K562 (cell line): ENCODE results near the gene SPDYE11. TPM values are rescaled to one million over a fixed set of nuclear protein-coding genes. Genes with fewer than 3 reads are reported as not detected.
"Not testable (repeated sequence)": the region's sequence is repeated elsewhere in the genome, so short reads cannot be mapped to it uniquely, and the experiment has no call there.

Source experiments
- CREM ChIP-seq: IDR thresholded peaks from 2 replicates; pipeline ENCODE4 v1.6.1; 2014; ENCODE audit warnings: antibody characterized with exemption, low read depth
- FOXM1 ChIP-seq, 2 experiments: fragments of 450-650 bp in 1 of 2; sonication (generic) in 1 of 2; formaldehyde crosslinking in 1 of 2; IDR thresholded peaks; 2 replicates each; pipeline versions ENCODE4 v1.6.1 to v1.9.0; 2017 to 2022; ENCODE audit warnings: low read depth in 2 of 2, mild to moderate bottlenecking in 2 of 2, missing genetic modification reagents in 1 of 2, moderate library complexity in 1 of 2
- MAZ ChIP-seq, 2 experiments: fragments of 450-650 bp in 1 of 2; sonication (generic) in 1 of 2; formaldehyde crosslinking; IDR thresholded peaks in 1 of 2; conservative IDR thresholded peaks in 1 of 2; 2 replicates each; pipeline versions ENCODE4 v1.4.0 to v1.5.0; 2020; ENCODE audit warnings: mild to moderate bottlenecking in 1 of 2, missing genetic modification reagents in 1 of 2
- MYBL2 ChIP-seq, 2 experiments: fragments of 450-650 bp in 1 of 2; sonication (generic) in 1 of 2; formaldehyde crosslinking in 1 of 2; IDR thresholded peaks; 2 replicates each; pipeline versions ENCODE4 v1.6.1 to v1.8.1; 2017 to 2022; ENCODE audit warnings: borderline replicate concordance in 1 of 2, inconsistent platforms in 1 of 2, low read depth in 1 of 2, mild to moderate bottlenecking in 1 of 2, missing genetic modification reagents in 1 of 2, moderate library complexity in 1 of 2
- NR2C2 ChIP-seq, 2 experiments: fragments of 200-800 bp in 1 of 2; sonication (Bioruptor generic) in 1 of 2; sonication (generic) in 1 of 2; formaldehyde crosslinking in 1 of 2; IDR thresholded peaks; 2 replicates each; pipeline versions ENCODE4 v1.6.1 to v1.8.0; 2016 to 2022; ENCODE audit warnings: mild to moderate bottlenecking in 1 of 2, missing compliant biosample characterization in 1 of 2, missing genetic modification characterization in 1 of 2, missing genetic modification reagents in 1 of 2
- PHF8 ChIP-seq: fragments of 200-600 bp; sonication (generic); IDR thresholded peaks from 2 replicates; pipeline ENCODE4 v1.6.1; 2012; ENCODE audit warnings: mixed run types, mild to moderate bottlenecking, inconsistent platforms, low read length, moderate library complexity, borderline replicate concordance
- PML ChIP-seq: IDR thresholded peaks from 2 replicates; pipeline ENCODE4 v1.6.1; 2012; ENCODE audit warnings: low read length, inconsistent platforms
- SRF ChIP-seq, 2 experiments: fragments of 250-450, 450-650 bp in 1 of 2; sonication (Bioruptor Pico) in 1 of 2; sonication (generic) in 1 of 2; formaldehyde crosslinking; IDR thresholded peaks; 2 replicates each; pipeline versions ENCODE4 v1.5.0 to v1.5.1; 2020 to 2022; ENCODE audit warnings: mild to moderate bottlenecking in 1 of 2, missing genetic modification reagents in 1 of 2
- TARDBP ChIP-seq: fragments of 450-650 bp; IDR thresholded peaks from 2 replicates; pipeline ENCODE4 v1.6.1; 2016
- polyA plus RNA-seq, 8 experiments: library from polyadenylated mRNA; depleted of rRNA in 4 of 8; stranded (reverse) in 5 of 8; unstranded in 3 of 8; fragments of >200 nt; fragmentation: Nextera tagmentation in 2 of 8; fragmentation: Illumina TruSeq in 1 of 8; extraction: Ambion mirVana in 2 of 8; extraction: Trizol in 1 of 8; gene quantifications; 2 replicates each; pipeline versions ENCODE4 v1.2.1 to v1.2.3, GENCODE V29; 2011 to 2014; ENCODE audit warnings: inconsistent platforms in 1 of 8, missing spikeins in 1 of 8
- total RNA-seq, 7 experiments: library from RNA; depleted of rRNA in 6 of 7; stranded (reverse); fragments of >200 nt in 6 of 7; fragmentation: Illumina TruSeq in 2 of 7; extraction: Trizol in 2 of 7; gene quantifications; 2 replicates each; pipeline versions ENCODE4 v1.2.1 to v1.2.3, GENCODE V29; 2011 to 2021; ENCODE audit warnings: low replicate concordance in 1 of 7
- TF ChIP-seq, protein P1 (sequence below): fragments of 450-650 bp; IDR thresholded peaks from 2 replicates; pipeline ENCODE4 v1.6.1; 2016
- TF ChIP-seq, protein P2 (sequence below): sonication (generic); formaldehyde crosslinking; IDR thresholded peaks from 2 replicates; pipeline ENCODE4 v1.8.0; 2022; ENCODE audit warnings: missing genetic modification reagents, mild to moderate bottlenecking, moderate library complexity, borderline replicate concordance
- TF ChIP-seq, protein P3 (sequence below): fragments of 450-650 bp; formaldehyde crosslinking; IDR thresholded peaks from 2 replicates; pipeline ENCODE4 v1.4.0; 2022; ENCODE audit warnings: missing genetic modification characterization
- TF ChIP-seq, protein P4 (sequence below): fragments of 450-650 bp; IDR thresholded peaks from 2 replicates; pipeline ENCODE4 v1.6.1; 2014; ENCODE audit warnings: low read depth, mild to moderate bottlenecking, moderate library complexity, borderline replicate concordance

The SPDYE11 gene
- total and polyA plus RNA-seq, 9 of the 15 experiments (the other 6 are each of a cell fraction or from before 2014, with no cell fraction given): 0.06 to 0.27 TPM; not detected in 7

DNA sequence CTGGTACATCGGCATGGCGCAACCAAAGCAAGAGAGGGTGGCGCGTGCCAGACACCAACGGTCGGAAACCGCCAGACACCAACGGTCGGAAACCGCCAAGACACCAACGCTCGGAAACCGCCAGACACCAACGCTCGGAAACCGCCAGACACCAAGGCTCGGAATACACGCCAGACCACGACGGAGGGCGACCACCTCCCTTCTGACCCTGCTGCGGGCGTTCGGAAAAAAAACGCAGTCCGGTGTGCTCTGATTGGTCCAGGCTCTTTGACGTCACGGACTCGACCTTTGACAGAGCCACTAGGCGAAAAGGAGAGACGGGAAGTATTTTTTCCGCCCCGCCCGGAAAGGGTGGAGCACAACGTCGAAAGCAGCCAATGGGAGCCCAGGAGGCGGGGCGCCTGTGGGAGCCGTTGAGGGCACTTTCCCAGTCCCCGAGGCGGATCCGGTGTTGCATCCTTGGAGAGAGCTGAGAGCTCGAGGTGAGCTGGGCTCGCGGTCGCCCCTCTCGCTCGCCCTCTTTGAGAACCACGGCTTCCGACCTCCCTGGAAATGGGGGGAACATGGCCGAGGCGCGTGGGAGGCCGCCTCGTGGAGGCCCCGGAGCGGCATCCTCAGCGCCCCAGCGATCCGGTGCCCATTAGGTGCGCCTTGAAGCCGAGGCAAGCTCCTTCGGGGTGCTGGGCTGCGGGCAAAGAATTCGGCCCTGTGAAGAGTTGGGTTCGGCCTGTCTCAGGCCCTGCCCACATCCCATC lies 51.8 kb downstream of the SPDYE11 start (continued):
- TF ChIP-seq, protein P1, sequence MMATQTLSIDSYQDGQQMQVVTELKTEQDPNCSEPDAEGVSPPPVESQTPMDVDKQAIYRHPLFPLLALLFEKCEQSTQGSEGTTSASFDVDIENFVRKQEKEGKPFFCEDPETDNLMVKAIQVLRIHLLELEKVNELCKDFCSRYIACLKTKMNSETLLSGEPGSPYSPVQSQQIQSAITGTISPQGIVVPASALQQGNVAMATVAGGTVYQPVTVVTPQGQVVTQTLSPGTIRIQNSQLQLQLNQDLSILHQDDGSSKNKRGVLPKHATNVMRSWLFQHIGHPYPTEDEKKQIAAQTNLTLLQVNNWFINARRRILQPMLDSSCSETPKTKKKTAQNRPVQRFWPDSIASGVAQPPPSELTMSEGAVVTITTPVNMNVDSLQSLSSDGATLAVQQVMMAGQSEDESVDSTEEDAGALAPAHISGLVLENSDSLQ: peak; percentile 78
- TF ChIP-seq FOXM1 (IDR thresholded peaks at IDR 0.05; ENCODE audit: low read depth) (peak; percentile 84), PML (peak; percentile 61; the same call in 1 of the 2 replicates), CREM (peak; percentile 32; the same call in 1 of the 2 replicates), PHF8 (peak; percentile 44; the same call in 1 of the 2 replicates), NR2C2 (CRISPR knock-in tag; IDR thresholded peaks at IDR 0.05) (peak; percentile 72; the same call in 1 of the 2 replicates), NR2C2 (tag; IDR thresholded peaks at IDR 0.05) (peak; percentile 77), SRF (CRISPR knock-in tag; IDR thresholded peaks at IDR 0.05) (0 out of 4 replicates have a peak, but pooled peaks of 1 of the 2 experiments have one; percentile 19), MAZ (CRISPR knock-in tag; conservative IDR thresholded peaks at IDR 0.05 in 1 of 2, IDR thresholded peaks at IDR 0.05 in 1 of 2) (peak; percentile 44 to 56; a peak in 2 of 4 replicates), TARDBP (peak; percentile 22; the same call in 1 of the 2 replicates), MYBL2 (IDR thresholded peaks at IDR 0.05; ENCODE audit: low read depth) (peak; percentile 93)
- not testable (repeated sequence) for TF ChIP-seq FOXM1 (CRISPR knock-in tag; IDR thresholded peaks at IDR 0.05; ENCODE audit: low read depth); MYBL2 (CRISPR knock-in tag; IDR thresholded peaks at IDR 0.05; ENCODE audit: borderline replicate concordance)
- TF ChIP-seq, protein P2, sequence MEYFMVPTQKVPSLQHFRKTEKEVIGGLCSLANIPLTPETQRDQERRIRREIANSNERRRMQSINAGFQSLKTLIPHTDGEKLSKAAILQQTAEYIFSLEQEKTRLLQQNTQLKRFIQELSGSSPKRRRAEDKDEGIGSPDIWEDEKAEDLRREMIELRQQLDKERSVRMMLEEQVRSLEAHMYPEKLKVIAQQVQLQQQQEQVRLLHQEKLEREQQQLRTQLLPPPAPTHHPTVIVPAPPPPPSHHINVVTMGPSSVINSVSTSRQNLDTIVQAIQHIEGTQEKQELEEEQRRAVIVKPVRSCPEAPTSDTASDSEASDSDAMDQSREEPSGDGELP: peak; percentile 42; the same call in 1 of the 2 replicates
- TF ChIP-seq, protein P3, sequence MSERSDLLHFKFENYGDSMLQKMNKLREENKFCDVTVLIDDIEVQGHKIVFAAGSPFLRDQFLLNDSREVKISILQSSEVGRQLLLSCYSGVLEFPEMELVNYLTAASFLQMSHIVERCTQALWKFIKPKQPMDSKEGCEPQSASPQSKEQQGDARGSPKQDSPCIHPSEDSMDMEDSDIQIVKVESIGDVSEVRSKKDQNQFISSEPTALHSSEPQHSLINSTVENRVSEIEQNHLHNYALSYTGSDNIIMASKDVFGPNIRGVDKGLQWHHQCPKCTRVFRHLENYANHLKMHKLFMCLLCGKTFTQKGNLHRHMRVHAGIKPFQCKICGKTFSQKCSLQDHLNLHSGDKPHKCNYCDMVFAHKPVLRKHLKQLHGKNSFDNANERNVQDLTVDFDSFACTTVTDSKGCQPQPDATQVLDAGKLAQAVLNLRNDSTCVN: peak; percentile 50; the same call in 1 of the 2 replicates
- TF ChIP-seq, protein P4, sequence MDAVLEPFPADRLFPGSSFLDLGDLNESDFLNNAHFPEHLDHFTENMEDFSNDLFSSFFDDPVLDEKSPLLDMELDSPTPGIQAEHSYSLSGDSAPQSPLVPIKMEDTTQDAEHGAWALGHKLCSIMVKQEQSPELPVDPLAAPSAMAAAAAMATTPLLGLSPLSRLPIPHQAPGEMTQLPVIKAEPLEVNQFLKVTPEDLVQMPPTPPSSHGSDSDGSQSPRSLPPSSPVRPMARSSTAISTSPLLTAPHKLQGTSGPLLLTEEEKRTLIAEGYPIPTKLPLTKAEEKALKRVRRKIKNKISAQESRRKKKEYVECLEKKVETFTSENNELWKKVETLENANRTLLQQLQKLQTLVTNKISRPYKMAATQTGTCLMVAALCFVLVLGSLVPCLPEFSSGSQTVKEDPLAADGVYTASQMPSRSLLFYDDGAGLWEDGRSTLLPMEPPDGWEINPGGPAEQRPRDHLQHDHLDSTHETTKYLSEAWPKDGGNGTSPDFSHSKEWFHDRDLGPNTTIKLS: 0 out of 2 replicates have a peak, but pooled peaks have one; percentile 19
